ENCODE data around the gene TSKS. TPM values are rescaled to one million over a fixed set of nuclear protein-coding genes. Genes with fewer than 3 reads are reported as not detected.

TSKS gene
- total and polyA plus RNA-seq, 7 donors, result 0.36 to 1.2 (median 0.83) TPM; not detected in 4

- peaks cover 0 to 13% (median 5%) of the 10 kb centered on the region in 4 donors for H3K4me1 ChIP-seq
- H3K4me3 ChIP-seq, result no peak overlapping the region
- peaks cover 0 to 10% (median 0%) of the 10 kb centered on the region in 4 donors for H3K36me3 ChIP-seq
- no peak overlapping the region for H3K27ac ChIP-seq
- H3K9me3 ChIP-seq, result no peaks in the 10 kb centered on the region
- WGBS, 2 donors, result 76 to 86% methylated on average over 8 of the region's 8 CpGs
- intact Hi-C loops (cut with DNase I), result no loop called here
- no peaks in the 10 kb centered on the region for H3K27me3 ChIP-seq
- DNase-seq, result no peak
- TF ChIP-seq EP300 (IDR thresholded peaks at IDR 0.05), result no peak
- no peak for TF ChIP-seq CTCF (IDR thresholded peaks at IDR 0.05)
- TF ChIP-seq POLR2AphosphoS5 (IDR thresholded peaks at IDR 0.05), result no peak
- no peak for TF ChIP-seq POLR2A (IDR thresholded peaks at IDR 0.05)
Observed at GRCh38 chr19:49773663-49774350, 10.7 kb upstream of the TSKS start.

- no peak overlapping the region for H3K27ac ChIP-seq
- no peak overlapping the region for H3K4me3 ChIP-seq
- intact Hi-C loops (cut with DNase I), result no loop called here
- peaks cover 0 to 22% (median 13%) of the 10 kb centered on the region in 4 donors for H3K4me1 ChIP-seq
- TF ChIP-seq CTCF (IDR thresholded peaks at IDR 0.05) (no peak), POLR2A (IDR thresholded peaks at IDR 0.05) (no peak), EP300 (IDR thresholded peaks at IDR 0.05) (no peak), POLR2AphosphoS5 (IDR thresholded peaks at IDR 0.05) (no peak)
- DNase-seq, result no peak
- H3K36me3 ChIP-seq, result peaks cover 0 to 10% (median 0%) of the 10 kb centered on the region in 4 donors
- H3K9me3 ChIP-seq, result no peaks in the 10 kb centered on the region
- 87 to 94% methylated on average over 10 of the region's 10 CpGs for WGBS, 2 donors
- H3K27me3 ChIP-seq, result no peaks in the 10 kb centered on the region
Observed at GRCh38 chr19:49772850-49773432, 9.8 kb upstream of the TSKS start.

GRCh38 chr19:49771674-49772139 is 8.6 kb upstream of the TSKS start:
- no peak overlapping the region for H3K4me3 ChIP-seq
- 72 to 82% methylated on average over 13 of the region's 13 CpGs for WGBS, 2 donors
- intact Hi-C loops (cut with DNase I), result no loop called here
- peaks cover 0 to 10% (median 0%) of the 10 kb centered on the region in 4 donors for H3K36me3 ChIP-seq
- H3K9me3 ChIP-seq, result no peaks in the 10 kb centered on the region
- TF ChIP-seq POLR2A (IDR thresholded peaks at IDR 0.05), result no peak
- TF ChIP-seq POLR2AphosphoS5 (IDR thresholded peaks at IDR 0.05), result no peak
- TF ChIP-seq CTCF (IDR thresholded peaks at IDR 0.05), result no peak
- TF ChIP-seq EP300 (IDR thresholded peaks at IDR 0.05), result no peak
- DNase-seq, result no peak
- H3K27me3 ChIP-seq, result no peaks in the 10 kb centered on the region
- H3K27ac ChIP-seq, result no peak overlapping the region
- peaks cover 0 to 28% (median 20%) of the 10 kb centered on the region in 4 donors for H3K4me1 ChIP-seq

GRCh38 chr19:49770529-49770928 is 7.4 kb upstream of the TSKS start:
- no peaks in the 10 kb centered on the region for H3K27me3 ChIP-seq
- peaks cover 0 to 3% (median 0%) of the 10 kb centered on the region in 4 donors for H3K36me3 ChIP-seq
- no peaks in the 10 kb centered on the region for H3K9me3 ChIP-seq
- no peak overlapping the region for H3K27ac ChIP-seq
- no peak for TF ChIP-seq POLR2A (IDR thresholded peaks at IDR 0.05)
- TF ChIP-seq POLR2AphosphoS5 (IDR thresholded peaks at IDR 0.05), result no peak
- no peak for TF ChIP-seq CTCF (IDR thresholded peaks at IDR 0.05)
- no peak for TF ChIP-seq EP300 (IDR thresholded peaks at IDR 0.05)
- no peak overlapping the region for H3K4me3 ChIP-seq
- intact Hi-C loops (cut with DNase I), result no loop called here
- H3K4me1 ChIP-seq, result peaks cover 0 to 34% (median 26%) of the 10 kb centered on the region in 4 donors
- DNase-seq, result no peak
- WGBS, 2 donors, result 93 to 95% methylated on average over 8 of the region's 8 CpGs

Measured in sigmoid colon (tissue), 7 donors.